ENCODE results near the gene ZNF888. TPM values are rescaled to one million over a fixed set of nuclear protein-coding genes. Genes with fewer than 3 reads are reported as not detected.
"Not testable (repeated sequence)": the region's sequence is repeated elsewhere in the genome, so short reads cannot be mapped to it uniquely, and the experiment has no call there.

The ZNF888 gene
- total RNA-seq, 1 donor from 2014 or later = 8.8 TPM

- Histone ChIP-seq H3K4me3 (no peak overlapping the region), H3K4me1 (peaks cover 23% of the 10 kb centered on the region), H3K36me3 (peaks cover 4% of the 10 kb centered on the region), H3K27ac (no peak overlapping the region), H3K9me3 (no peaks in the 10 kb centered on the region), H3K27me3 (ENCODE audit: low read depth) (no peaks in the 10 kb centered on the region)
- no peak for DNase-seq
- peak; percentile 58 to 81 for ATAC-seq
- intact Hi-C loops (cut with DNase I) = no loop called here
- no peak for TF ChIP-seq CTCF (IDR thresholded peaks at IDR 0.05)
These were observed 13.1 kb upstream of the ZNF888 start for GRCh38 chr19:52936151-52936953.

GRCh38 chr19:52935434-52935833 lies 12.2 kb upstream of the ZNF888 start:
- no peaks in the 10 kb centered on the region for H3K27me3 ChIP-seq (ENCODE audit: low read depth)
- DNase-seq (no peak), ATAC-seq (peak in 1 of 2 donors; percentile 46)
- no peak for TF ChIP-seq CTCF (IDR thresholded peaks at IDR 0.05)
- H3K27ac ChIP-seq = no peak overlapping the region
- peaks cover 4% of the 10 kb centered on the region for H3K36me3 ChIP-seq
- H3K9me3 ChIP-seq = no peaks in the 10 kb centered on the region
- no peak overlapping the region for H3K4me3 ChIP-seq
- H3K4me1 ChIP-seq = peaks cover 15% of the 10 kb centered on the region
- intact Hi-C loops (cut with DNase I) = no loop called here

GRCh38 chr19:52924641-52925040 lies 1.4 kb upstream of the ZNF888 start:
- H3K27ac ChIP-seq; H3K27me3 ChIP-seq (ENCODE audit: low read depth); DNase-seq: not testable (repeated sequence)

GRCh38 chr19:52923778-52924593 lies 758 bp upstream of the ZNF888 start:
- intact Hi-C loops (cut with DNase I) = no loop called here
- ATAC-seq = peak; percentile 81 to 86
- Histone ChIP-seq H3K27me3 (ENCODE audit: low read depth) (no peaks in the 10 kb centered on the region), H3K4me1 (peaks cover 16% of the 10 kb centered on the region), H3K27ac (peak overlapping the region; percentile 88), H3K9me3 (no peaks in the 10 kb centered on the region), H3K36me3 (peaks cover 12% of the 10 kb centered on the region), H3K4me3 (peak overlapping the region; percentile 76)
- DNase-seq = peak; percentile 88
- no peak for TF ChIP-seq CTCF (IDR thresholded peaks at IDR 0.05)

More at GRCh38 chr19:52924641-52925040, 1.4 kb upstream of the ZNF888 start:
- H3K4me3 ChIP-seq = peak overlapping the region; percentile 1
- H3K9me3 ChIP-seq; intact Hi-C loops (cut with DNase I); ATAC-seq: not testable (repeated sequence)
- peaks cover 16% of the 10 kb centered on the region for H3K4me1 ChIP-seq
- peaks cover 19% of the 10 kb centered on the region for H3K36me3 ChIP-seq

- DNase-seq = no peak
- H3K4me3 ChIP-seq = no peak overlapping the region
- TF ChIP-seq CTCF (IDR thresholded peaks at IDR 0.05) = no peak
- no peak overlapping the region for H3K27ac ChIP-seq
- H3K9me3 ChIP-seq = no peaks in the 10 kb centered on the region
- peaks cover 43% of the 10 kb centered on the region for H3K36me3 ChIP-seq
- H3K27me3 ChIP-seq (ENCODE audit: low read depth) = no peaks in the 10 kb centered on the region
- no peak for ATAC-seq
- intact Hi-C loops (cut with DNase I) = no loop called here
- peaks cover 4% of the 10 kb centered on the region for H3K4me1 ChIP-seq
These were observed 5.7 kb downstream of the ZNF888 start for GRCh38 chr19:52917531-52917930.
